GM19193 (cell line): ENCODE measurements around the gene PTBP2.

Source experiments
- POLR2A ChIP-seq: IDR thresholded peaks from 4 replicates; pipeline ENCODE4 v1.6.1; 2011; ENCODE audit not compliant: insufficient read depth, insufficient read length; ENCODE audit errors: extremely low read depth

The PTBP2 gene

GRCh38 chr1:96772972-96773371, 51.4 kb downstream of the PTBP2 start:
- no peak for TF ChIP-seq POLR2A

GRCh38 chr1:96782206-96782605, 60.6 kb downstream of the PTBP2 start:
- TF ChIP-seq POLR2A: no peak

GRCh38 chr1:96782856-96783255, 61.3 kb downstream of the PTBP2 start:
- TF ChIP-seq POLR2A: no peak

GRCh38 chr1:96790599-96790998, 69.0 kb downstream of the PTBP2 start:
- TF ChIP-seq POLR2A: no peak

GRCh38 chr1:96792220-96792619, 70.6 kb downstream of the PTBP2 start:
- TF ChIP-seq POLR2A: no peak

- no peak for TF ChIP-seq POLR2A
Measured at GRCh38 chr1:96804648-96805047, 83.1 kb downstream of the PTBP2 start.

GRCh38 chr1:96808191-96808590, 86.6 kb downstream of the PTBP2 start:
- no peak for TF ChIP-seq POLR2A

- no peak for TF ChIP-seq POLR2A
Measured at GRCh38 chr1:96815914-96816313, 94.3 kb downstream of the PTBP2 start.

- no peak for TF ChIP-seq POLR2A
Measured at GRCh38 chr1:96820107-96820506, 98.5 kb downstream of the PTBP2 start.

- TF ChIP-seq POLR2A: no peak
Measured at GRCh38 chr1:96820671-96821070, 99.1 kb downstream of the PTBP2 start.

GRCh38 chr1:96825231-96825630, 103.6 kb downstream of the PTBP2 start:
- no peak for TF ChIP-seq POLR2A

- TF ChIP-seq POLR2A: no peak
Measured at GRCh38 chr1:96825950-96826576, 104.5 kb downstream of the PTBP2 start.

- no peak for TF ChIP-seq POLR2A
Measured at GRCh38 chr1:96833376-96833775, 111.8 kb downstream of the PTBP2 start.

GRCh38 chr1:96834986-96835385, 113.4 kb downstream of the PTBP2 start:
- no peak for TF ChIP-seq POLR2A

- TF ChIP-seq POLR2A: no peak
Measured at GRCh38 chr1:96837057-96837780, 115.6 kb downstream of the PTBP2 start.

- no peak for TF ChIP-seq POLR2A
Measured at GRCh38 chr1:96837781-96838216, 116.2 kb downstream of the PTBP2 start.
